ENCODE measurements around the gene ZNF621.

DNA sequence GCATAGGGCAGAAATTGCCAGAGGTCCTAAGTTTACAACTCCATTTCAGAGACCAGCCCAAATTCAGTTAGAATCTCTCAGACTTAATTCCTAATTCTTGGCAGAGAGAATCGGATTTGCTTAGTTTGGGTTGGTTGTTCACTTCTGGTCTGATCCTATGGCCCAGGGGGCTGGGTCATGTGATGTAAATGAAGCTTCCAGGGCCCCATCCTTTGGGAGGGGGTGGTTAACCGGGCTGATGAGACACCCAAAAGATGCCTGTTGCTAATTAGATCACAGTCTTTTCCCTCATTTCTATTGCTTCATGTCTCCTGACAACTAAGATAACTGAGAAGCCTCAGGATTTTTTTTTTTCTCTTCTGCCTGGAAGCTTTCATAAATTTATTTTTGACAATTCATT, 30.1 kb upstream of the ZNF621 start:
- TF ChIP-seq CTCF (conservative IDR thresholded peaks at IDR 0.05 in 1 of 2, IDR thresholded peaks at IDR 0.05 in 1 of 2; ENCODE audit: low read depth in 1 of 2, low read length in 2 of 2) (no peak), EZH2 (IDR thresholded peaks at IDR 0.05; ENCODE audit: low read length, missing control alignments) (no peak)
